Panc1 (cell line): ENCODE data around the gene EXD3. TPM values are rescaled to one million over a fixed set of nuclear protein-coding genes. Genes with fewer than 3 reads are reported as not detected.

Experiments
- ATAC-seq: fragments of 200-7000 bp; cut with Tn5 transposase; 2 replicates; pipeline ENCODE4 v1.9.1; 2020; ENCODE audit warnings: mild to moderate bottlenecking, moderate library complexity
- BruUV-seq: library from RNA; stranded (reverse); fragments of 400-500 nt; replicated peaks from 2 replicates; lab custom pipeline; 2021; lab: Mats Ljungman, UMichigan
- CTCF ChIA-PET: fragments of 300-600 bp; sonication (Branson Sonifier 250); formaldehyde crosslinking; loops from one replicate; lab custom pipeline; 2022; ENCODE audit warnings: antibody characterized with exemption; lab: Charles Lee
- POLR2A ChIA-PET: fragments of 300-600 bp; sonication (Branson Sonifier 250); formaldehyde crosslinking; loops from one replicate; lab custom pipeline; 2022; ENCODE audit warnings: antibody characterized with exemption; lab: Charles Lee
- DNase-seq: peaks from one replicate; pipeline ENCODE4 v3.0.0-alpha.2; 2010; ENCODE audit warnings: low read depth, low spot score
- H3K27ac ChIP-seq: 2 replicates; pipeline ENCODE4 v1.5.1; 2011; ENCODE audit warnings: mild to moderate bottlenecking, low read length, inconsistent platforms
- H3K27me3 ChIP-seq: fragments of 200-500 bp; sonication (Bioruptor generic); 2 replicates; pipeline ENCODE4 v1.6.0; 2014; ENCODE audit warnings: low read length, inconsistent platforms; ENCODE audit not compliant: control insufficient read depth, insufficient read depth
- H3K36me3 ChIP-seq: fragments of 200-500 bp; sonication (Bioruptor generic); 2 replicates; pipeline ENCODE4 v1.5.1; 2014; ENCODE audit warnings: inconsistent platforms, mild to moderate bottlenecking, low read length, moderate library complexity; ENCODE audit not compliant: control insufficient read depth, insufficient read depth
- H3K4me1 ChIP-seq: 2 replicates; pipeline ENCODE4 v1.5.1; 2011; ENCODE audit warnings: inconsistent platforms, mild to moderate bottlenecking, low read length, moderate library complexity; ENCODE audit not compliant: control insufficient read depth, insufficient read depth
- H3K4me3 ChIP-seq, 2 experiments: 2 replicates each; pipeline ENCODE4 v1.5.1; 2011 to 2012; ENCODE audit warnings: low read depth in 2 of 2, low read length in 2 of 2, mild to moderate bottlenecking in 2 of 2, inconsistent platforms in 1 of 2, moderate library complexity in 1 of 2
- H3K9me3 ChIP-seq: fragments of 200-500 bp; sonication (Bioruptor generic); 2 replicates; pipeline ENCODE4 v1.5.1; 2014; ENCODE audit warnings: low read depth, mild to moderate bottlenecking, inconsistent platforms, low read length, moderate library complexity; ENCODE audit not compliant: control insufficient read depth, insufficient read depth
- CTCF ChIP-seq: fragments of 450-650 bp; IDR thresholded peaks from 2 replicates; pipeline ENCODE4 v1.5.1; 2017; ENCODE audit warnings: mild to moderate bottlenecking
- POLR2AphosphoS5 ChIP-seq: IDR thresholded peaks from 2 replicates; pipeline ENCODE4 v1.6.1; 2012; ENCODE audit warnings: mild to moderate bottlenecking, low read depth, low read length, moderate library complexity
- REST ChIP-seq, 2 experiments: IDR thresholded peaks; 2 replicates each; pipeline ENCODE4 v1.6.1; 2011 to 2012; ENCODE audit warnings: low read depth in 2 of 2, control low read depth in 1 of 2, low read length in 1 of 2, mild to moderate bottlenecking in 1 of 2, moderate library complexity in 1 of 2; ENCODE audit not compliant: insufficient read depth in 1 of 2
- SIN3A ChIP-seq: IDR thresholded peaks from 2 replicates; pipeline ENCODE4 v1.6.1; 2012; ENCODE audit warnings: low read depth, mild to moderate bottlenecking, low read length, moderate library complexity, borderline replicate concordance; ENCODE audit not compliant: insufficient read depth
- TCF7L2 ChIP-seq: IDR thresholded peaks from 2 replicates; pipeline ENCODE4 v1.6.1; 2011; ENCODE audit warnings: mild to moderate bottlenecking, low read depth, low read length, inconsistent platforms
- in situ Hi-C: cut with HindIII; loops from 2 replicates; pipeline ENCODE4 v1.10.0; 2016; ENCODE audit warnings: low sequenced_read_pairs, low pct_unique_long_range_greater_than_20kb
- intact Hi-C: fragments of 100-400 bp; cut with micrococcal nuclease; formaldehyde crosslinking; loops from one replicate; pipeline ENCODE4 v1.10.0; 2022; ENCODE audit not compliant: unreplicated experiment
- total RNA-seq: library from RNA; stranded (reverse); gene quantifications from one replicate; pipeline ENCODE4 v1.2.1, GENCODE V29; 2021; ENCODE audit not compliant: unreplicated experiment

EXD3 gene
- total RNA-seq, 1 experiment from 2014 or later = 9.2 TPM

GRCh38 chr9:137311986-137312851 lies 110.7 kb downstream of the EXD3 start:
- in situ Hi-C loops = no loop called here

More at GRCh38 chr9:137311986-137312851, 110.7 kb downstream of the EXD3 start:
- no peaks in the 10 kb centered on the region for H3K36me3 ChIP-seq
- ChIA-PET CTCF (no interaction called here), POLR2A (no interaction called here)
- H3K4me3 ChIP-seq = no peak overlapping the region
- no peak for DNase-seq
- no TSS peak for BruUV-seq
- no peak for TF ChIP-seq TCF7L2
- TF ChIP-seq SIN3A = no peak
- no peak for TF ChIP-seq REST (IDR thresholded peaks at IDR 0.05; ENCODE audit: insufficient read depth in 1 of 2, low read depth in 2 of 2, low read length in 1 of 2)
- no peak for TF ChIP-seq POLR2AphosphoS5
- TF ChIP-seq CTCF = no peak
- no peak overlapping the region for H3K27ac ChIP-seq
- ATAC-seq = no peak
- no peaks in the 10 kb centered on the region; the same call in 1 of the 2 replicates for H3K4me1 ChIP-seq
- no peaks in the 10 kb centered on the region for H3K9me3 ChIP-seq
- intact Hi-C loops = no loop called here
- H3K27me3 ChIP-seq = no peaks in the 10 kb centered on the region
